GM06990 (cell line): ENCODE results near the gene SLC13A4.

ENCODE experiments used
- DNase-seq: peaks from one replicate; pipeline ENCODE4 v3.0.0-alpha.2; 2011; ENCODE audit not compliant: insufficient read length; ENCODE audit errors: extremely low read depth
- H3K27me3 ChIP-seq: replicated peaks from 2 replicates; pipeline ENCODE4 v1.6.0; 2011; ENCODE audit warnings: low read length; ENCODE audit not compliant: control insufficient read depth, insufficient read depth
- H3K36me3 ChIP-seq: 2 replicates; pipeline ENCODE4 v1.5.1; 2011; ENCODE audit warnings: low read length; ENCODE audit not compliant: control insufficient read depth, insufficient read depth
- H3K4me3 ChIP-seq: replicated peaks from 2 replicates; pipeline ENCODE4 v1.5.1; 2011; ENCODE audit warnings: low read depth, mild to moderate bottlenecking, control low read depth, low read length
- CTCF ChIP-seq: IDR thresholded peaks from 2 replicates; pipeline ENCODE4 v1.5.1; 2011; ENCODE audit warnings: low read length, control low read depth, mild to moderate bottlenecking, inconsistent platforms; ENCODE audit not compliant: insufficient read depth, poor library complexity, severe bottlenecking

SLC13A4 gene

GRCh38 chr7:135757719-135758411, 29.9 kb upstream of the SLC13A4 start:
- Histone ChIP-seq H3K36me3 (no peaks in the 10 kb centered on the region), H3K4me3 (no peak overlapping the region), H3K27me3 (no peaks in the 10 kb centered on the region; the same call in 1 of the 2 replicates)
- TF ChIP-seq CTCF: no peak
- no peak for DNase-seq

- Histone ChIP-seq H3K27me3 (no peaks in the 10 kb centered on the region; the same call in 1 of the 2 replicates), H3K4me3 (no peak overlapping the region), H3K36me3 (no peaks in the 10 kb centered on the region)
- no peak for TF ChIP-seq CTCF
- DNase-seq: no peak
These were observed 28.2 kb upstream of the SLC13A4 start for GRCh38 chr7:135756191-135756590.

GRCh38 chr7:135755351-135755753, 27.4 kb upstream of the SLC13A4 start:
- no peaks in the 10 kb centered on the region; the same call in 1 of the 2 replicates for H3K27me3 ChIP-seq
- no peak for DNase-seq
- no peak overlapping the region for H3K4me3 ChIP-seq
- no peak for TF ChIP-seq CTCF
- no peaks in the 10 kb centered on the region for H3K36me3 ChIP-seq

- TF ChIP-seq CTCF: no peak
- Histone ChIP-seq H3K4me3 (no peak overlapping the region), H3K36me3 (no peaks in the 10 kb centered on the region), H3K27me3 (no peaks in the 10 kb centered on the region; the same call in 1 of the 2 replicates)
- no peak for DNase-seq
These were observed 25.8 kb upstream of the SLC13A4 start for GRCh38 chr7:135753616-135754413.

- no peak within 1 kb of the TSS for H3K4me3 ChIP-seq
- no peak for DNase-seq
- TF ChIP-seq CTCF: no peak
- H3K27me3 ChIP-seq: no peaks in the 10 kb centered on the region
- H3K36me3 ChIP-seq: no peaks in the 10 kb centered on the region
These were observed 20.8 kb upstream of the SLC13A4 start, which contains the start of gene FAM180A for GRCh38 chr7:135748770-135749169. Gene FAM180A (minus strand): TSS chr7:135748813. CDS start chr7:135748580, 233 bp downstream.
